ENCODE measurements around the gene LRP8. TPM values are rescaled to one million over a fixed set of nuclear protein-coding genes. Genes with fewer than 3 reads are reported as not detected.

LRP8 gene
- total and polyA plus RNA-seq, 2 of the 4 experiments (the other 2 are of a cell fraction): 12.0 to 12.1 TPM

GRCh38 chr1:53342735-53343470 is 15.0 kb upstream of the LRP8 start (continued):
- no peak for TF ChIP-seq CHD1 (IDR thresholded peaks at IDR 0.05; ENCODE audit: low read depth, low read length)

DNA sequence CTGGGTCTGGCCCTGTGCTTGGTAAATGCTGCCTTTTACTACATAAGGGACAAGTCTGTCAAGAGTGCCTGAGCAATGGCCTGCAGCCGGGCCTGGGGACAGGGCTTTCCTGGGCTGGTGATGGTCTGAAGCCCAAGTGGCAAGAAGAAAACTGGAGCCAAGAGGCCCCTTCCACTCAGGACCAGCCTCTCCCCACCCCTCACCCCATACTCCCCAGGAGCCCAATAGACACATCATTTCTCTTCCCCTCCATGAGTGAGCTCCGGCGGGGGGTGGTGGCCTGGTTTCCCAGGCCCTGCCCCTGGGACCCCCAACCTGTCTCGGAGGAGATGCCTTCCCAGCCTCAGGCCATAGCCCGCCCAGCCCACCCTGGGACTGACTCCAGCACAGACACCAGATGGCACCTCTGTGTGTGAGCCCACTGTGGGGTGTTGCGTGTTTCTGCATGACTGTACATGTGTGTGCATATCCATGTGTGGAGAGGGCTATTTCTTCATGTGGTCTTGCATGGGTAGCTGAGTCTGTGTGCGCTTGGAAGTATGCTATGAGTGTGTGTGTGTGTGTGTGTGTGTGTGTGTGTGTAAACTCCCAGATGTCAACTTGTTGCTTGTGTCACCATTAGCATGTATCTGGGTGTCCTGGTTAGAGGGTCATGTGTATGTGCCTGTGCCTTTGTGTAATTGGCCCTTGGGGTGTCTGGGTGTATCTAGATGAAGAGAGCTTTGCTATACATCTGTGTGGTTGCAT is 14.3 kb upstream of the LRP8 start:
- POLR2A ChIA-PET (ENCODE audit: unreplicated experiment): no interaction called here
- no peak overlapping the region for H3K4me3 ChIP-seq (ENCODE audit: insufficient read depth, low read depth, low read length)
- no peak overlapping the region for H2AK9ac ChIP-seq (replicated peaks; ENCODE audit: low read depth, low read length, poor library complexity)
- no peak overlapping the region for H2BK120ac ChIP-seq (ENCODE audit: low read depth, low read length)
- peaks cover 26% of the 10 kb centered on the region for H3K27me3 ChIP-seq (ENCODE audit: control insufficient read depth, insufficient read depth, low read length)
- H3K4me1 ChIP-seq (ENCODE audit: control insufficient read depth, insufficient read depth, low read length): peaks cover 5% of the 10 kb centered on the region; the same call in 1 of the 2 replicates
- H3K9me3 ChIP-seq (ENCODE audit: control insufficient read depth, insufficient read depth, low read length): no peaks in the 10 kb centered on the region
- ATAC-seq (ENCODE audit: low read depth) (no peak), DNase-seq (no peak)
- H3K14ac ChIP-seq (replicated peaks; ENCODE audit: low read depth, low read length): no peak overlapping the region
- H4K91ac ChIP-seq (ENCODE audit: insufficient read depth, low read depth, low read length): no peak overlapping the region
- dilution Hi-C loops (cut with HindIII; ENCODE audit: low sequenced_read_pairs, unreplicated experiment): no loop called here
- 0 out of 2 replicates have a peak, but pooled peaks cover 3% of the 10 kb centered on the region for H3K9me1 ChIP-seq (ENCODE audit: insufficient read depth, low read length)
- no peak overlapping the region for H3K56ac ChIP-seq (ENCODE audit: extremely low read depth, insufficient read depth, low read length)
- no peak overlapping the region for H2BK15ac ChIP-seq (ENCODE audit: low read depth, low read length)
- CTCF ChIA-PET: no interaction called here
- BruUV-seq (replicated peaks): no TSS peak
- H3K4ac ChIP-seq (ENCODE audit: low read depth, low read length): no peak overlapping the region
- H2AK5ac ChIP-seq (ENCODE audit: low read depth, low read length): no peak overlapping the region
- H2BK5ac ChIP-seq (ENCODE audit: low read depth, low read length, poor library complexity, severe bottlenecking): no peak overlapping the region
- no peak overlapping the region for H3K23ac ChIP-seq (ENCODE audit: low read depth, low read length)
- H3K36me3 ChIP-seq (ENCODE audit: control insufficient read depth, insufficient read depth, low read length): no peaks in the 10 kb centered on the region
- no peak overlapping the region for H3K9ac ChIP-seq (ENCODE audit: low read depth, low read length)
- H3K27ac ChIP-seq (ENCODE audit: insufficient read depth, low read length): no peak overlapping the region
- H3K4me2 ChIP-seq (ENCODE audit: low read depth, low read length): no peak overlapping the region
- intact Hi-C loops (cut with micrococcal nuclease): no loop called here
- H2AFZ ChIP-seq (replicated peaks; ENCODE audit: low read length, poor library complexity): no peak overlapping the region
- no peak overlapping the region for H4K5ac ChIP-seq (ENCODE audit: low read depth, low read length)
- no peaks in the 10 kb centered on the region for H4K20me1 ChIP-seq (ENCODE audit: insufficient read depth, low read length)
- H2BK20ac ChIP-seq (ENCODE audit: low read depth, low read length): no peak overlapping the region
- H3K79me1 ChIP-seq (ENCODE audit: low read depth in 1 of 2, low read length in 2 of 2): no peaks in the 10 kb centered on the region
- 59% methylated on average over 3 of the region's 7 CpGs; no CpG with 5 or more reads in 1 of the 2 experiments for WGBS, 2 experiments (ENCODE audit: extremely low coverage in 2 of 2, insufficient read length in 1 of 2)
- no peak overlapping the region for H4K8ac ChIP-seq (ENCODE audit: low read depth in 2 of 2, low read length in 2 of 2)
- in situ Hi-C loops (cut with MboI; ENCODE audit: low sequenced_read_pairs): no loop called here
- no peak overlapping the region for H3K18ac ChIP-seq (ENCODE audit: low read depth, low read length)
- TF ChIP-seq CTCF (conservative IDR thresholded peaks at IDR 0.05; ENCODE audit: low read depth, low read length): no peak
- no peak for TF ChIP-seq NFE2L2 (IDR thresholded peaks at IDR 0.05; ENCODE audit: low read depth, low read length)
- TF ChIP-seq POLR2A (IDR thresholded peaks at IDR 0.05; ENCODE audit: low read depth, low read length): no peak
- TF ChIP-seq RCOR1 (IDR thresholded peaks at IDR 0.05; ENCODE audit: insufficient replicate concordance, low read length): no peak
- TF ChIP-seq CEBPB (IDR thresholded peaks at IDR 0.05; ENCODE audit: low read depth, low read length): no peak
- no peak for TF ChIP-seq SMC3 (IDR thresholded peaks at IDR 0.05; ENCODE audit: low read depth, low read length)
- TF ChIP-seq MAFK (IDR thresholded peaks at IDR 0.05; ENCODE audit: low read depth, low read length): no peak
- no peak for TF ChIP-seq MAZ (IDR thresholded peaks at IDR 0.05; ENCODE audit: borderline replicate concordance, low read depth, low read length)

Measured in IMR-90 (cell line).